GM10266 (cell line): Measurements from ENCODE around the gene TTC39C.
A peak's percentile ranks its signal among the peaks of the same experiment; 100 is the strongest.

Experiments used
- DNase-seq: peaks from one replicate; pipeline ENCODE4 v3.0.0; 2012; ENCODE audit errors: extremely low spot score
- CTCF ChIP-seq: IDR thresholded peaks from 2 replicates; pipeline ENCODE4 v1.5.1; 2012; ENCODE audit warnings: mild to moderate bottlenecking, low read depth; ENCODE audit not compliant: control insufficient read depth, insufficient read depth; ENCODE audit errors: missing control alignments

The TTC39C gene

GRCh38 chr18:23971097-23971440 is 43.5 kb upstream of the TTC39C start:
- TF ChIP-seq CTCF = no peak
- no peak for DNase-seq

DNA sequence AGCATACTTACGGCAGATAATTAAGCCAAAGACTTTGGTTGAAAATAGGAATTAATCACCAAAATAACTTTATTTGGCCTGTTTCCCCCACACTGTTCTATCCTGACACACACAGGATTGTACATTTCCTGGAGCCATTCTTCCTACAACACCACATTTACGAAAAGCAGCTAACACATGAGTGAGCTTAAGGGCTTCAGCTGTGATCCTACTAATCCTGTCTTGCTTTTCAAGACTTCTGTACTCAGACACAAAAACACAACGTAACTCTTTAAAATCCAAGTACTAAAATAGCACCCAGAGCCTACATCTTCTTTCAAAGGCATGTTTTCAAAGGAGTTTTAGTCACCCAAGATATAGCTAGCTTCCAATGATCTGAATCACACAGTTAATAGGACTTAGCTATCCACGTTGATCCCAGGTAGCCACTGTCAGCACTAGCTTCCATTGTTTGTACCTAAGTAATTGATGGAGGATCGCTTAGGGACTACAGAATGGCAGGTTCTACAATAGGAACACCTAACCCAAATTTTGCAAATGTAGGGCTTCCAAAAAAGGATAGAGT is 42.8 kb upstream of the TTC39C start:
- no peak for TF ChIP-seq CTCF
- no peak for DNase-seq

- peak; percentile 47 for DNase-seq
- no peak for TF ChIP-seq CTCF
Observed at GRCh38 chr18:23972453-23972852, 42.1 kb upstream of the TTC39C start.

DNA sequence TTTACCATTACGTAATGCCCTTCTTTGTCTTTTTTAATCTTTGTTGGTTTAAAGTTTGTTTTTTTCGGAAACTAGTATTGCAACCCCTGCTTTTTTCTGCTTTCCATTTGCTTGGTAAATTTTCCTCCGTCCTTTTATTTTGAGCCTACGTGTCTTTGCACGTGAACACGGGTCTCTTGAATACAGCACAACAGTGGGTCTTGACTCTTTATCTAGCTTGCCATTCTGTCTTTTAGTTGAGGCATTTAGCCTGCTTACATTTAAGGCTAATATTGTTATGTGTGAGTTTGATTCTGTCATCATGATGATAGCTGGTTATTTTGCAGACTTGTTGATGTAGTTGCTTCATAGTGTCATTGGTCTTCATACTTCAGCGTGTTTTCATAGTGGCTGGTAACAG is 37.5 kb upstream of the TTC39C start:
- TF ChIP-seq CTCF = no peak
- DNase-seq = no peak

DNA sequence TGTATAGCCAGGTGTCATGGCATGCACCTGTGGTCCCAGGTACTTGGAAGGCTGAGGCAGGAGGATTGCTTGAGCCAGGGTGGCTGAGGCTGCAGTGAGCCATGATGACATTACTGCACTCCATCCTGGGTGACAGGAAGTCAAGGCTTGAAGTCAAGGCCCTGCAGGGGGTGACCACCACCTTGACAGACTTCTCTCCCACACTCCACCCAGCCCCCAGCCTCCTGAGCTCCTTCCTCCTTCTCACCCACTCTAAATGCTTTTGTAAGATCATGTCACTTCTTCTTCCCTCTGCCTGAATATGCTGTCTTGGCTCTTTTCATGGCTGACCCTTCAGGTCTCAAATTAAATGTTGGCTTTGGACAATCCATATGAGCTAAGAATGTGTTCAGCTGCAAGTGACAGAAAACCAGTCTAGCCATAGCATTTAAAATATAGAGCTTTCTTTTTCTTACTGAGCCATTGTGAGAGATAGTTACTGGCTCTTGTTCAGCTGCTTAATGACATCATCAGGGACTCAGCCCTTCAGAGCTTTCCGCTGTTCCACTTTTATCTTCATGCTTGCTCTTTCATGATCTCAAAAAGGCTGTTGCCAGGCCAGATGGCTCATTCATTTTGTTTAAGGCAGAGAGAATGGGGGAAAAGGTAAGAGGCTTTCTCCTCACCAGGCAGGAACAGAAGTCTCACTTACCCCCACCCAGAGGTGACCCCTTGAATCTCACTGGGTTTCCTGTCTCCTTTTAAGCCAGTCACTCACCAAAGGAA is 36.7 kb upstream of the TTC39C start:
- no peak for DNase-seq
- TF ChIP-seq CTCF = no peak

DNA sequence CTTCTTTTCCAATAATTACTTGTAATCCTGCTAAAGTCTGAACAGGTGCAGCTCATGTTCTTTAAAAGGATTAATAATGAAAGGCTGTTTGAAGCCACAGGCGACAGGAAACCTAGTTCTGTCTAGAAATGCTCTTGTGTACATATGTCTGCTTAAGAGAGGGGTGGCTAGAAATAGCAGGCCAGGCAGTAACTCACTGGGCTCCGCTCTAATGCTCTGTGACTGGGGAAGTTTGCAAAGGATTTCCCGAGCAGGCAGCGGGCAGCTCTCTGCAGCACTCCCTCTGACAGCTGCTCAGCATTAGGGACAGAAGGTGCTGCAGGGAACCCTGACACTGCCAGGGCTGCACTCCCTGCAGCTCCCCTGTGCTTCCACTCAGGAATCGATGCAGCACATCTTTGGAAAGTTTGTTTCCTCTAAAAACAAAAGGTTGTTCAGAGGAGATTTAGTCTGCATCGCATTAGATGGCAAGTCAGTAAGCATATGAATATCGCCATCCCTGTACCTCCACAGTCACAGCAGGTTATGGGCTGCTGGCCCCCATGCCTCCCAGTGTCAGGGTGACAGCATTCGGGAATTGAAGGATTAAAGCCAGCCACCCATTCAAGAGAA is 33.1 kb upstream of the TTC39C start:
- no peak for TF ChIP-seq CTCF
- DNase-seq = no peak
